Esophagus (tissue), 2 donors: ENCODE data around the gene GSAP. TPM values are rescaled to one million over a fixed set of nuclear protein-coding genes. Genes with fewer than 3 reads are reported as not detected.

ENCODE experiments used
- H3K27ac ChIP-seq, 2 donors: one replicate each; pipeline ENCODE4 v1.5.1; 2013; ENCODE audit warnings: low read depth in 2 of 2, mild to moderate bottlenecking in 2 of 2, inconsistent platforms in 1 of 2, low read length in 1 of 2, moderate library complexity in 1 of 2
- H3K27me3 ChIP-seq, 2 donors: one replicate each; pipeline ENCODE4 v1.6.1; 2013; ENCODE audit warnings: low read length in 2 of 2, control low read depth in 1 of 2, mild to moderate bottlenecking in 1 of 2; ENCODE audit not compliant: insufficient read depth in 2 of 2, control insufficient read depth in 1 of 2
- H3K36me3 ChIP-seq, 2 donors: one replicate each; pipeline ENCODE4 v1.6.1; 2013; ENCODE audit warnings: low read length in 1 of 2; ENCODE audit not compliant: control insufficient read depth in 2 of 2, insufficient read depth in 2 of 2
- H3K4me1 ChIP-seq, 2 donors: one replicate each; pipeline ENCODE4 v1.6.1; 2013; ENCODE audit warnings: low read length in 1 of 2; ENCODE audit not compliant: control insufficient read depth in 2 of 2, insufficient read depth in 2 of 2
- H3K4me3 ChIP-seq, 2 donors: one replicate each; pipeline ENCODE4 v1.5.1; 2013; ENCODE audit warnings: low read length in 2 of 2, mild to moderate bottlenecking in 2 of 2, low read depth in 1 of 2, moderate library complexity in 1 of 2
- H3K9me3 ChIP-seq, 2 donors: one replicate each; pipeline ENCODE4 v1.6.1; 2013; ENCODE audit warnings: mild to moderate bottlenecking in 2 of 2, low read depth in 1 of 2, low read length in 1 of 2, moderate library complexity in 1 of 2; ENCODE audit not compliant: control insufficient read depth in 2 of 2, insufficient read depth in 1 of 2
- WGBS, 2 donors: extraction: QIAGEN DNeasy Blood & Tissue Kit; methylation state at CpG; one replicate each; pipeline ENCODE4 v1.1.7; 2013; 5-methylcytosine and 5-hydroxymethylcytosine counted together
- polyA plus RNA-seq, 2 donors: library from polyadenylated mRNA; stranded (reverse); fragments of 200-250 nt; gene quantifications; one replicate each; pipeline ENCODE4 v1.2.3, GENCODE V29; 2013
- donor health status: healthy with polysubstance abuse.
- donor health status: Bipolar disorder and iron deficiency.

GSAP gene
- polyA plus RNA-seq, 2 donors = 4.4 to 13.8 TPM

DNA sequence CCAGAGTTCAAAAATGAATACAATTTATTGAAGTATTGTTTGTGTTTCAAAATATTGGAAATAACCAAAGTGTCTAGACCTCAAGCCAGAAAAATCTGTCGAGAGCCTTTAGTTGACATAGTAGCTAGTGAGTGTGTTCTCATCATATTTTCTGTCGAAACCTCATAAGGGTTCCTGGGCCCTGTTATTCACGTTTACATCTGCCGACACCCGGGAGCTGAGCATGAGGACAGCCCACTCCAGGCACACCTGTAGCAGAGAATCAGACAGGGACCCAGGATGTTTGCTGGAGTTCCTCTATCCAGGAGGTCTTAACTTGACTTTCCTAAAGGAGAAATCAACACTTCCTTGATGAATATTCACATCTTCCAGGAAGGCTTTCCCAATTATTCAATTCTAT lies 144.4 kb downstream of the GSAP start:
- no peaks in the 10 kb centered on the region for H3K36me3 ChIP-seq
- WGBS, 2 donors = 96 to 97% methylated on average over 5 of the region's 5 CpGs
- no peaks in the 10 kb centered on the region for H3K4me1 ChIP-seq
- H3K4me3 ChIP-seq = no peak overlapping the region
- no peaks in the 10 kb centered on the region for H3K9me3 ChIP-seq
- H3K27me3 ChIP-seq = no peaks in the 10 kb centered on the region
- no peak overlapping the region for H3K27ac ChIP-seq

DNA sequence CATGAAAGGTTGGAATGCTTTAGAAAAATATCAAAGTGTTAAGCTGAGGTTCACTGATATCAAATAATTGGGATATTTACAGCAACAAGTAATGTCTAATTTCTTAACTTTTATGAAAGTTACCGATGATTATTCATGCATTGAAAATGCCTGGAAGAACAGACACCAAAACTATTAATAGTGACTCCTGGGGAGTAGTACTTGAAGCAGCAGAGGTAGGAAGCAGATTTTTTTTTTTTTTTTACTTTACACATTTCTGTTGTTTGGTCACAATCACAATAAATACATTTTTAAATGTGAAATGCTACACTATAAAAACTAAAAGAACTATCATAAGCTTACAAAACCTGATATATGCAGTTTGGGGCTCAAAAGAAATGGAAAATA lies 146.1 kb downstream of the GSAP start:
- 81 to 84% methylated on average over 1 of the region's 1 CpG for WGBS, 2 donors
- no peaks in the 10 kb centered on the region for H3K4me1 ChIP-seq
- H3K4me3 ChIP-seq = no peak overlapping the region
- no peaks in the 10 kb centered on the region for H3K9me3 ChIP-seq
- H3K27me3 ChIP-seq = no peaks in the 10 kb centered on the region
- H3K27ac ChIP-seq = no peak overlapping the region
- H3K36me3 ChIP-seq = no peaks in the 10 kb centered on the region

DNA sequence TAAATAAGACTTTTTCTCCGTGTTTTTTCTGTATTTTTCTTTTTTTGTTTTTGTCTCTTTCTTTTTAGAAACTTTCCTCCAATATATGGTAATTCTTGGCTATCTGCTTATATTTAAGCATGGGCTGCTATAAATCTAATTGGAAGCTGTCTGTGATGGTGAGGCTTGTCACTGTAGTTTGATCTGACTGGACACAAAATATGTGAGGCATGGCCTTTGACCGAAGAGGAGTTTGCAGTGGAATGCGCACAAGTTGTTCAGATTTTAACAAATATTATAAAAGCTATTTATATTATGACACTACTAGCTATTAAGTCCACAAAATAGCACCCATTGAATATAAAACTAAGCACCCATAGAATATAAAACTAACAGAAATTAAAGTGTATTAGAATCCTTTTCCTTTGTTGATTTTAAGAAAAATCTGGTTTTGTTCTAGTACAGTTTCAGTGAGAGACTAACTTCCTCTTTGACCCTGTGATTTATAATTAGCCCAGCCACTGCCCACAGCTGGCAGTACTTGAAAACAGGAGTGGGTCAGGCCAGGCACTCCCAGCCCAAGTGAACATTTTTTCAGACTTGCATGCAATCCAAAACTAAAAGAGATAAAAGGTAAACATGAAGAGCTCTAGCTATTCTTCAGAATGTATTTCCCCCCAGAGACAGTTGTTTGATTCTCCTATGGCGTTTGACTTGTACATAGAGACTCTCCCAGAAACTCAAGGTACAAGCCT lies 146.6 kb downstream of the GSAP start:
- WGBS, 2 donors = 79 to 82% methylated on average over 4 of the region's 4 CpGs
- Histone ChIP-seq H3K4me3 (no peak overlapping the region), H3K27me3 (no peaks in the 10 kb centered on the region), H3K9me3 (no peaks in the 10 kb centered on the region), H3K27ac (no peak overlapping the region), H3K4me1 (no peaks in the 10 kb centered on the region), H3K36me3 (no peaks in the 10 kb centered on the region)

DNA sequence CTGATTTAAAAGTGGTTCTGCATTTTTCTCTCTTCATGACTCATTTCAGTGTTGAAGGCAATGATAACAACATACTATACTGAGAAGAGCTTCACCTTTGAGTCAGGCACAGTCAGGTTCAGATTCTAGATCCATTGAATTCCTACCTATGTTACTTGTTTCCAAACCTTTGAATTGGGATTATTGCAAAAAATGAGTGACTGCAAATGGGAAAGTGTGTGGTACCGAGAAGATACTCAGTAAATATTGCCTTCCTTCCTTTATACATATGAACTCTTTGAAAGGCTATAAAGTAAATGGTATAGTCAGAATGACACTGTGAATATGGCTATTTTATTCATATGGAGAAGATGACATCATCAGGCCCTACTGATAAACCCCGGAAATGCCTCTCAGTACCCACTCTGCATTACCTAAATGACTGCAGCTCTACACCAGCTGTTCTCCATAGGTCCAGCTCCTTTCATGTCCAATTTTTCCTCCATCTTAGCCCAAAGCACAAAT lies 149.8 kb downstream of the GSAP start:
- Histone ChIP-seq H3K9me3 (no peaks in the 10 kb centered on the region), H3K4me3 (no peak overlapping the region), H3K4me1 (no peaks in the 10 kb centered on the region), H3K36me3 (no peaks in the 10 kb centered on the region), H3K27me3 (no peaks in the 10 kb centered on the region), H3K27ac (no peak overlapping the region)
- WGBS, 2 donors = 84 to 86% methylated on average over 2 of the region's 2 CpGs

DNA sequence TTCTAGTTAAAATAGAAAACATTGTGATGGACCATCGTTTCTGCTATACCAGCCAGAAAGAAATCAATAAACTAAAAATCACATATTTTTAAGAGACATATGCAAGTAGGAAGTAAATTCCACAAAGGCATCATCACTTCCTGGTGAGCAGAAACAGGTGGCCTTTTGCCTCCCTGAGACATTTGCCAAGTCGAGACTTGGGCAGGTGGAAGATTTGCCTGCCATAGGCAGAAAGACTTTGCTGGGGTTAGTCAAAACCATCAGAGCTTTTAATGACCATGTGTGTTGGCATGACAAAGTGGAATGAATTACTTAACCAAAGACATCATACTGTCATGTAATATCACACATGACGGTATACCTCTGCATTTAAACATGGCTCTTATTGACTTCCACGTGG lies 150.5 kb downstream of the GSAP start:
- WGBS, 2 donors = 81 to 85% methylated on average over 4 of the region's 4 CpGs
- no peaks in the 10 kb centered on the region for H3K4me1 ChIP-seq
- no peak overlapping the region for H3K27ac ChIP-seq
- H3K4me3 ChIP-seq = no peak overlapping the region
- no peaks in the 10 kb centered on the region for H3K27me3 ChIP-seq
- H3K9me3 ChIP-seq = no peaks in the 10 kb centered on the region
- no peaks in the 10 kb centered on the region for H3K36me3 ChIP-seq

DNA sequence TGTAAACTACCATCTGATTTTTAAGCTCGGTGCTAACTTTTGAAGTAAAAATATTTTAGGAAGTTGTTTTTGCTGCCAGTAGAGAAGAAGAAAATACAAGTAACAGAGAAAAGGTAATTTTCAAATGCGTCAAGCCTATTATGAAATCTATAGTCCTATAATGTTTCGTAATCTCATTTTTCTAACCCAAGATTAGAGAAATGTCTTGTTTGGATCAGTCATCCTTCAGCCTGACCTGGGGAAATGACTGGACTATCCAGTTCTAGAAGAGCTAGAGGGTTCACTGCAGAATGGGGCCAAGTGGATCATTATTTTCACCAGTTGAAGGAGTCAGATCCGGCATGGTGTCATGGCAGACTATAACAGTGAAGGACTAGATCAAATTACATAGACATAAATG lies 153.8 kb downstream of the GSAP start:
- Histone ChIP-seq H3K4me3 (no peak overlapping the region), H3K36me3 (no peaks in the 10 kb centered on the region), H3K27ac (no peak overlapping the region), H3K9me3 (no peaks in the 10 kb centered on the region), H3K4me1 (no peaks in the 10 kb centered on the region), H3K27me3 (no peaks in the 10 kb centered on the region)
- 94 to 96% methylated on average over 4 of the region's 4 CpGs for WGBS, 2 donors

Other genes with a start within 250 kb of the GSAP start
- 1 to 10 TPM; 3.4 to 4.5 TPM for gene FGL2, start 216.5 kb downstream of the GSAP start, polyA plus RNA-seq
- 10 to 100 TPM; 26.8 to 37.5 TPM for gene PTPN12, start 120.9 kb upstream of the GSAP start, polyA plus RNA-seq